NCI-H2227 treated with DMSO at 0.1 percent for 48 hours (cell line): ENCODE results near the gene KRTAP12-2.
"Not testable (repeated sequence)": the region's sequence is repeated elsewhere in the genome, so short reads cannot be mapped to it uniquely, and the experiment has no call there.

Experiments used
- DNase-seq: peaks from one replicate; lab custom pipeline; 2025; lab: John Stamatoyannopoulos, UW

KRTAP12-2 gene

DNA sequence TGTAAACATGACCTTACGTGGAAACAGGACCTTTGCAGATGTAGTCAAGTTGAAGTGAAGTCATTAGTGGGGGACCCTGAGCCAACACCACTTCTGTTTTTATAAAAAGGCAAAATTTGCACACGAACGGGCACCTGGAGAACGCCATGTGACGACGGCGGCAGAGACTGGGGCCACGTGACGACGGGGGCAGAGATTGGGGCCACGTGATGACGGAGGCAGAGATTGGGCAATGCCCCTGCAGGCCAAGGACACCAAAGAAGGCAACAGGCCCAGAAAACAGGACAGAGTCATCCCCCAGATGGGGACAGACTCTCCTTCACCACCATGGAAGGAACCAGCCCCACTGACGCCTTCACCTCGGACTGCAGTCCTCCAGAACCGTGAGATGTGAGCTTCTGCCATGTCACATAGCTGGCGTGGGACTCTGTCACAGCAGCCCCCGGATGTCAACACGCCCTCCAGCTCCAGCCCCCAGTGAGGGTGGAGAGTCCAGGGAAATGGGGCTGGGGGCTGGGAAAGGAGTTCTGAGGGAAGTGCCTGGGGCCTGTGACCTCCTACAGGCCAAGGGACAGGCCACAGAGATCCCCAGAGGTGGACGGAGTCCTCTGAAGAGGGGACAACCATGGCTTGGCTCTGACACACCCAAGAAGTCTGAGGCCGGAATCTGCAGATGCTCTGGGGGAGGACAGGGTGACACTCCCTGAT lies 16.3 kb downstream of the KRTAP12-2 start:
- no peak for DNase-seq

DNA sequence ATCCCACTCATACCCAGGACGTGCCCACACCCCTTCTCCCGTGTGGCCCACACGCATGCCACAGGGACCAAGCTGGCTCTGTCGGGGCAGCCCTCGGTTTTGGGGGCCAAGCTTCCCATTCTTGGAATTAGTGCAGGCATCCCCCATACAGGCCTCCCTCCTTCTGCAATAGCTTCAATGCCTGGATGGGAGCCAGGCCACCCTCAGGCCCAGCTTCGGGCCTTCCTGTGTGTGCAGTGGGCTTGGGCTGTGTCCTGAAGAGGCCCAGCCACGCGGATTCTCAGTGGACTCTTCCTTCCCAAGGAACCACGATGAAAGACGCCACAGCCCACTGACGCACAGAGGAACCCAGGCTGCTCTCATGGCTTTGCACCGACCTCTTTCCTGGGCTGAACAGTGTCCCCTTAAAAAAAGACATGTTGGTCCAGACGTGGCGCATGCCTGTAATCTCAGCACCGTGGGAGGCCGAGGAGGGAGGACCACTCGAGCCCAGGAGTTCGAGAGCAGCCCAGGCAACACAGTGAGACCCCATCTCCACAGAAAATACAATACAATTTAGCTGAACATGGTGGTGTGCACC lies 17.1 kb downstream of the KRTAP12-2 start:
- DNase-seq: no peak

DNA sequence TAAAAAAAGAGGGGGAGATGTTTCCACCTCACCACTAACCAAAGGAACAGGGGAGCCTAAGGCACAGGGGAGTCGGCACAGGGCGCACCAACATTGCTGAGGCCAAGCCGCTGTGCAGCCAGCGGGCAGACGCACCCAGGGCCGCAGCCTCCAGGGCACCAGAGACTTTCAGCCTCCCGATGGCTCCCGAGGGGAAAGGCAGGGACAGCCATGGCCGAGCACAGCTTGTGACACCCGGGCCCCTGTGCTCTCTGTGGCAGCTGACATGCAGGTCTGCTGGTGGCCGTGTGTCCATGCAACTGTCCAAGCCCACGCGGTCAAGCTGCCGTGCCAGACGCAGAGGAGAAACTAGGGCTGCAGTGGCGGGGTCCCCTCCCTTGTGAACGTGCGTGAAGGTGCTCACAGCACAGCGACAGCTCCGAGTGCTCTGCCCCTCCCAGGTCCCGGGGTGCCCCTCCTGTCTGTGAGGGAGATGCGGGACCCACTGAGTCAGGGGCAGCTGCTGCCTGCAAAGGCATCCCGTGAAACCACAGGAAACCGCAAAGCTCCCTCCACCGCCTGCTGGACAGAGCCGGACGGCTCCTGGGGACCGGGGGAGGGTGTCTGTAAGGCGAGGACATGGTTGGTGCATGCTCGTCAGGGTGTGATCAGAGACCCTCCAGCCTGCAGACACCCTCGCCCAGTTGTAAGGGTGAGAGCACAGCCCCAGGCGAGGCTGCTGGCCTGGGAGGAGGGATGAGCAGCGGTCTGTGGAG lies 18.0 kb downstream of the KRTAP12-2 start:
- no peak for DNase-seq

DNA sequence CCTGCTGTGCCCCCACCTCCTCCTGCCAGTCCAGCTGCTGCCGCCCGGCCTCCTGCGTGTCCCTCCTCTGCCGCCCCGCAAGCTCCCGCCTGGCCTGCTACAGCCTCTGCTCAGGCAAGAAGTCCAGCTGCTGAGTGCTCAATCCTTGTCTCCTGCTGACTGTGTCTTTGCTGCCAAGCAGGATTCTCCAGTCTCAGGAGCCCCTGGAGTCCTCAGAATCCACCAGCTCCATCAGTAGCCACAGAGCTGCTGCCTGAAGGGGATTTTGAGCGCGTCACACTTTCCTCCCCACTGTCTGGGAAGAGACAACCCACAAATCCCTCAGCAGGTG lies 19.5 kb downstream of the KRTAP12-2 start:
- DNase-seq: no peak

DNA sequence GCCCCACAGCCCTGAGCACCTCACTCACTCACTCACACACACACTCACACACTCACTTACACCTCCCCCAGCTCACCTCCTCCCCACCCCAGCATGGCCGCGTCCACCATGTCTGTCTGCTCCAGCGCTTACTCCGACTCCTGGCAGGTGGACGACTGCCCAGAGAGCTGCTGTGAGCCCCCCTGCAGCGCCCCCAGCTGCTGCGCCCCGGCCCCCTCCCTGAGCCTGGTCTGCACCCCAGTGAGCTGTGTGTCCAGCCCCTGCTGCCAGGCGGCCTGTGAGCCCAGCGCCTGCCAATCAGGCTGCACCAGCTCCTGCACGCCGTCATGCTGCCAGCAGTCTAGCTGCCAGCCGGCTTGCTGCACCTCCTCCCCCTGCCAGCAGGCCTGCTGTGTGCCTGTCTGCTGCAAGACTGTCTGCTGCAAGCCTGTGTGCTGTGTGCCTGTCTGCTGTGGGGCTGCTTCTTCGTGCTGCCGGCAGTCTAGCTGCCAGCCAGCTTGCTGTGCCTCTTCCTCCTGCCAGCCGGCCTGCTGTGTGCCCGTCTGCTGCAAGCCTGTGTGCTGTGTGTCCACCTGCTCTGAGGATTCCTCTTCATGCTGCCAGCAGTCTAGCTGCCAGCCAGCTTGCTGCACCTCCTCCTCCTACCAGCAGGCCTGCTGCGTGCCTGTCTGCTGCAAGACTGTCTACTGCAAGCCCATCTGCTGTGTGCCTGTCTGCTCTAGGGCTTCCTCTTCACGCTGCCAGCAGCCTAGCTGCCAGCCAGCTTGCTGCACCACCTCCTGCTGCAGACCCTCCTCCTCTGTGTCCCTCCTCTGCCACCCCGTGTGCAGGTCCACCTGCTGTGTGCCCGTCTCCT lies 20.1 kb downstream of the KRTAP12-2 start, which contains the start of gene KRTAP10-11:
TSS of gene KRTAP10-11 (plus strand) at position 49 of the 856 bp plus-strand sequence. CDS start at position 94, 45 bp downstream.
- not testable (repeated sequence) for DNase-seq

DNA sequence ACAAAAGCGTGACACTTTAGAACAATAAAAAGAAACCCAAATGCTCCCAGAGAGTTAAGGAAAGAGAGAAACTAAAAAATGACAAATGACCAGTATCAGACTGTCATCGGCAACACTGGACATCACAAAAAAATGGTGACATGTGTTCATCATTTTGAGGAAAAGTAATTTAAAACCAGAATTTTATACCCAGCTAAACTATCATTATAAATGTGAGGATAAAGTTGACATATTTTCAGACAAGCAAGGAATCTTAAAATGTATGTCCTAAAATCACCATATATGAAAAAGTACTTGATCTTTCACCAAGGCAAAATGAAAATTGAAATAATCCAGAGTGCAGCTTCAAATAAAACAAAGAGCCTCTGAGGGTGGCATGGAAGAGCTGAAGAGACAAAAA lies 21.8 kb downstream of the KRTAP12-2 start:
- no peak for DNase-seq

DNA sequence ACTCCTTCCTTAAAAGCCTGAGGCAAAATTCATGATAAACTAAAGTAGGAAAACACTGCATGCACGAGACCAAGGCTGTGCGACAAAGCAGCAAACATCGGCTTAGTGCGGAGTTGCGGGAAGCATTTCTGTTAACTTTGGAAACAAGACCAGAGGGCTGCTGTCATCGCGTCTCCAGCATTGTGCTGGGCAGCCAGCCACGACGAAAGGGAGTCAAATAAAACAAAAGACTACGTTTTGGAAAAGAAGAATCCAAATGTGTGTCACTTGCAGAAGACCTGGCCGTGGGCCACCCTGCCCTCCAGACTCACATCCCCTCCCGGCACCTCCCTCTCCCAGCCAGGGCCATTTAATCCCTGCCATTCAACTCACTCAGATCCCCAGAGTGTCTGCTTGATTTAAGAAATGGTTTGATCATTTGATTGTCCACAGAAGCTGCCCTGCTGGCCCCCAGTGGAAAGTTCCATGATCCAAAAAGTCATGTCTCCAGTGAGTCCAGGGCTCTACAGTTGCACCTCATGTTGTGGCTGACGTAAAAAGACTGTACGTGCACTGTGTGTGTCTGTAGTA lies 22.9 kb downstream of the KRTAP12-2 start:
- no peak for DNase-seq

DNA sequence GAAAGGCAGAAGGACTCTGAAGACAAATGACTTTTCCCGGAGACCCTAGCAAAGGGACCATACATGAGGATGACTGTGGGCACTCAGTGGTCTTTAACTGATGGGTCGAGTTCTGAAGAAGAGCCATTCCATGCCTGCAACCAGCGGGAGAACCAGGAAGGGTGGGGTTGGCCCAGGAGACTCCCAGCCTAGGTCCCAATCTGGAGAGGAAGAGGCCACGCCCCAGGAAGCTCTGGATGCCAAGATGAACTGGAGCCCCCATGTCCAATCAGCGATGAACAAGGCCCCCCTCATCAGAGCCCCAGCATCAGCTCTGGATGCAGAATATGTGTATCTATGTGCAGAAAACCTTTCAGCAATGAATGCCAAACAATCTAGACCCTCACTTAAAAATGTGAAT lies 26.0 kb downstream of the KRTAP12-2 start:
- DNase-seq: no peak

DNA sequence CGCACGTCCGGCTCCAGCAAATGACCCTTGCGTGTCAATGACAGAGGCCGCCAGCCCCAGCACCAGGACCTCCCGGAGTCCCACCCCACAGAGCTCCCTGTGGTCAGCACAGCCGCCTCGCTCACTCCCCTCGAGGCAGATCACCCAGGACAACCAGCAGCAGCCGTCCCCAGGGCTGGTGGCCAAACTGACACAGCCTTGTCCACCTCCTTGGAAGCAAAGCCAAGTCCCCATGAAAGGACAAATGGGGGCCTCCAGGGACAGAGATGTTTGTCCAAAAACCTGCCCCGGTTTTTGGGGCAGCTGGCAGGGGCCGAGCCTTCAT lies 27.4 kb downstream of the KRTAP12-2 start:
- DNase-seq: no peak

DNA sequence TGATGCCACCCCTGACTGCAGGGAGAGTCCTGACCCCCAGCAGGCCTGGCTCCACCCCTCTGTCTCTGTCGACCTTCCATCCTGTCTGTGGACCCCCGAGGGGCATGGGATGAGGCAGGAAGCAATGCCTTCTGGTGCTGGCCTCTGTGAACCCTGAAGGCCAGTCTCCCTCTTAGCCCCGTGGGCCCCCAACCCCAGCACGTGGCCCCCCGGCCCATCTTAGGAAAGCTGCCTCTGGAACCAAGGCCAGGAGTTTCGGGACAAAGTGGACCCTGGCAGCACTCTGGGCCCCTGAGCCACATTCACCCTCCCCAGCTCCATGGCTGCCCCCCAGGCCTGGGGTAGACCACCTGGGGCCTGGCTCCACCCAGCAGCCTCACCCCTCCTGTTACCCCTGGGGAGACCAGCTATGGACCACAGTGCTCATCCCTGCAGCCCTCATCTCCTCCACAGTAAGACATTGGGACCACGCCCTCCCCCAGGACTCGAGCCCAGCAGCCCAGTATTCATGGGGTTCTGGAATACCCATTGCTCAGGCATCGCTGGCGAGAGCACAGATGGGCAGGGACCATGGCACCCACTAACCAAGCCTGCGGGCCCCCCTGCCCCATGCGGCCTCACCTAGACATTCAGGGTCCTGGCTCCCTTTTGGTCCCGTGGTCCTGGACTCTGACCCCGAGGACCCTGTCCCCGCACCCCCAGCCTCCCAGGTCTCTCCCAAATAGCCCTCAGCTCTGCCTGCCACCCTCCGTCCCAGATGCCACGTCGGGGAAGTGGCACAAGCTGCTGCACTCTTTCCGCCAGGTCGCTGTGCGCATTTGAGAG lies 28.0 kb downstream of the KRTAP12-2 start:
- not testable (repeated sequence) for DNase-seq

DNA sequence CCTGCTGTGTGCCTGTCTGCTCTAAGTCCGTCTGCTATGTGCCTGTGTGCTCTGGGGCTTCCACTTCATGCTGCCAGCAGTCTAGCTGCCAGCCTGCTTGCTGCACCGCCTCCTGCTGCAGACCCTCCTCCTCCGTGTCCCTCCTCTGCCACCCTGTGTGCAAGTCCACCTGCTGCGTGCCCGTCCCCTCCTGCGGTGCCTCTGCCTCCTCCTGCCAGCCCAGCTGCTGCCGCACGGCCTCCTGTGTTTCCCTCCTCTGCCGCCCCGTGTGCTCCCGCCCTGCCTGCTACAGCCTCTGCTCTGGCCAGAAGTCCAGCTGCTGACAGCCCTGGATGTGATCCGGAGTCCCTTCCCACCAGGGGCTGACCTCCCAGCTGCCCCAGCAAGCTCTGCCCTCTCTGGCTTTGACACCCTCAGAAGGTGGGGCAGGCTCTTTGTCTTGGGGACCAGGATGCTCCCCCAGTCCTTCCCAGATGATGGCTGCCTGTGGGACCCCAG lies 28.8 kb downstream of the KRTAP12-2 start:
- DNase-seq: not testable (repeated sequence)

DNA sequence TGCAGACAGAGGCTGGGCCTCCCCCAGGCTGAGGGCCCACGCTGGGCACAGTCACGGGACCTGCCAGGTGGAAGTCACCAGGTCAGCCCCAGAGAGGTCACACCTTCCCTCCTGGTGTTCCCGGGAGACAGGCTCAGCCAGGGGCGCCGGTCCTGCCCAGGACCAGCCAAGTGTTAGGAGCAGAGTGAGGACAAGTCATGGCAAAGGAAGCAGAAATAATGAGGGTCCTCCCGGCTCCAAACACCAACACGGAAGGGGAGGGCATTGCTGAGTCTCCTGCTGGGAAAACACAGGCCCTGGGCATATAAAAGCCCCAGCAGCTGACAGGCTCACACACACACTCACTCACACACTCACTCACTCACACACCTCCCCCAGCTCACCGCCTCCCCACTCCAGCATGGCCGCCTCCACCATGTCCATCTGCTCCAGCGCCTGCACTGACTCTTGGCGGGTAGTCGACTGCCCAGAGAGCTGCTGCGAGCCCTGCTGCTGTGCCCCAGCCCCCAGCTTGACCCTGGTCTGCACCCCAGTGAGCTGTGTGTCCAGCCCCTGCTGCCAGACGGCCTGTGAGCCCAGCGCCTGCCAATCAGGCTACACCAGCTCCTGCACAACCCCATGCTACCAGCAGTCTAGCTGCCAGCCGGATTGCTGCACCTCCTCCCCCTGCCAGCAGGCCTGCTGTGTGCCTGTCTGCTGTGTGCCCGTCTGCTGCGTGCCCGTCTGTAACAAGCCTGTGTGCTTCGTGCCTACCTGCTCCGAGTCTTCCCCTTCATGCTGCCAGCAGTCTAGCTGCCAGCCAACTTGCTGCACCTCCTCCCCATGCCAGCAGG lies 29.5 kb downstream of the KRTAP12-2 start, which contains the start of gene KRTAP10-10:
TSS of gene KRTAP10-10 (plus strand) at position 339 of the 833 bp plus-strand sequence. CDS start at position 401, 62 bp downstream.
- DNase-seq: peak; percentile 80

DNA sequence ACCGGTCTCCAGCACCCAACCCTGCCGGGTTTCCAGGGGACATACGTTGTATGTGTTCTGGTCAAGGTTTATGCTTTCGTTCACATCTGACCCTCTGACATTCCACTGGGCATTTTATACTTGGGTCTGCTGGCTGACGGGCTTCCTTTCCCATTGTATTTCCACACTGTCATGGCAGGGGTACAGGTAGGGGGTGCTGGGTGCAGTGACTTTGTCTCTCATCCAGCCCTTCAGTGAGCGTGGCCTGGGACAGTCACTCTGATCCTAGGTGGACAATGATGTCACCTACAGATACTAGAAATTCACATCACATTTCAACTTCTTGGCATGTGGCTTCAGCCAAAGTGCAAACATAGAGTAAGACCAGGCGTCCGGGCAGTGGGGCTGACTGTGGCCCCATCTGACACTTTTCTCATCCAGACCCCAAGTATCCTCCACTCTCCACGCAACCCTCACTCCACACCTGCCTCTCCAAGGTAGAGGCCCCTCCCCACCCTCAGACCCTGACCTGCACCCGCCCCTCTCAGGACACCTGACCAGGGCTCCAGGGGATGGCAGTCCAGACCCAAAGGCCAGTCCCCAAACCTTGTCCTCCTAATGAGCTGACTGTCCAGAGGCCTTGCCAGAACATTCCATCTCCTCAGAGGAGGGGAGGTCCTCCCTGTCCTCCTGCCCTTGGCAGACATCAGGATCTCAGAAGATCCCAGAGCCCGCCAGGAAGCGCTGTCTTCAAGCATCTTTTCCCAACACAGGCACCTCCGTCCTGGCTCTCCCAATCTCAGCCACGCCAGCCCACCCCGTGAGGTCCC lies 30.3 kb downstream of the KRTAP12-2 start:
- no peak for DNase-seq

DNA sequence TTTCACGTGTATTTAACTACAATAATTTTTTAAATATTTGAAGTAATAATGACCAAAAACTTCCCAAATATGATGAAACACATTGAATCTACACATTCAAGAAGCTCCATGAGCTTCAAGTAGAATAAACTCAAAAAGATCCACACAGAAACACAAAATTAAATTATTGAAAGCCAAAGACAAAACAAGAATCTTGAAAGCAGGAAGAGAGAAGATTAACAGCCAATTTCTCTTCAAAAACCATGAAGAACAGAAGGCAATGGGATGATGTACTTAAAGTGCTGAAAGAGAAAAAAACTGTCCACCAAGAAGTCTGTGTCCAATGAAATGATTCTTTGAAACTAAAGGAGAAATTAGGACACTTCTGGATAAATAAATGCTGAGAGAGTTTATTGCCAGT lies 34.7 kb downstream of the KRTAP12-2 start:
- no peak for DNase-seq

DNA sequence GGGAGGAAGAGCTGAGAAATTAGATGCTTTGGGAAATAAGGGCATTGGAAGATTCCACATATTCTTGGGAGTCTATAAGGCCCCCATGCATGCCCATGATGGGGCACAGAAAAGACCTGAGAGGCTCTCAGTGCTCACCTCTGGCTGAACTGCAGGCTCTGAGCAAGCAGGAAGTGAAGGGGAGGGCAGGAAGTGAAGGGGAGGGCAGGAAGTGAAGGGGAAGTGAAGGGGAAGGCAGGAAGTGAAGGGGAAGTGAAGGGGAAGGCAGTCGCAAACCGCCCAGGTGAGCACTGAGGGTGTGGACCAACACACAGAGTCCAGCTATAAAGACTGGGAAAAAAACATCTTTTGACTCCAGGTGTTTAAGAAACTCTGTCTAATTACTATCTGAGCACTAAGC lies 36.3 kb downstream of the KRTAP12-2 start:
- no peak for DNase-seq

DNA sequence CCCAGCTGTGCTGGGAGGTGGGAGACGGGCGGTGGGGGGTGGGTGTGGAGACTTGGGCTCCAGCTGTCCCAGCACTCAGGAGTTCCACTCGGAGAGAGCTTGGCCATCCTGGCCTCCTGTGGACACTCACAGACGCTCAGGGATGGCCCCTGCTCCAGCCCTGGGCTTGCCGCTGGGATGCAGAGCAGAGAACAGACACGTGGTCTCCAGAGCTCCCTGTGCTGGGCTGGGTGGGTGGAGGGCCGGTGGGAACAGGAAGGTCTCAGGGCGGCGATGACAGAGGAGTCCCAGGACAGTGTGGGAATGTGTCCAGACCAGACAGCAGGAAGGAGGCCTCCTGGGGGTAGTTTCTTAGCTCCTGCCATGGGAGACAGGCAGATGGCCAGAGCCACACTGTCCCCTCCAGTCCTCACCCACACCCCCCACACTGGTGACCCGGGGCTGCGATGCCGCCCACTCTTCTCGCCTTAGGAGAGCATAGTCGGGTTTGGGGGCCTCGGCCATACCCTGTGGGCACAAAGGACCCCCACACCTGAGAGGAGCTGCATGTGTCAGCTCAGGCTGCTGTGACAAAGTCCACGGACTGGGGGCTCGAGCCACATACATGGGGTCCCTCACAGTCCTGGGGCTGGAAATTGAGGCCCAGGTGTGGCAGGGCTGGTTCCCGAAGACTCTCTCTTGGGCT lies 37.9 kb downstream of the KRTAP12-2 start:
- DNase-seq: no peak

DNA sequence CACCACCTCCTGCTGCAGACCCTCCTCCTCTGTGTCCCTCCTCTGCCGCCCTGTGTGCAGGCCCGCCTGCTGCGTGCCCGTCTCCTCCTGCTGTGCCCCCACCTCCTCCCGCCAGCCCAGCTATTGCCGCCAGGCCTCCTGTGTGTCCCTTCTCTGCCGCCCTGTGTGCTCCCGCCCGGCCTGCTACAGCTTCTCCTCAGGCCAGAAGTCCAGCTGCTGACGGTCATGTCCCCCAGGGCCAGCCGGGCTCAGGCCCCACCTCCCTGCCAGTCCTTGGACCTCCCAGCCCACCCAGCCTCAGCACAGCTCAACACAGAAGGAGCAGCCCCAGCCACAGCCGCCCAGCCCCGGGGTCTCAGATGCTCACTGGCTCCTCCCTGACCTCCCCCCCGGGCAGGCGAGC lies 38.9 kb downstream of the KRTAP12-2 start:
- DNase-seq: not testable (repeated sequence)

DNA sequence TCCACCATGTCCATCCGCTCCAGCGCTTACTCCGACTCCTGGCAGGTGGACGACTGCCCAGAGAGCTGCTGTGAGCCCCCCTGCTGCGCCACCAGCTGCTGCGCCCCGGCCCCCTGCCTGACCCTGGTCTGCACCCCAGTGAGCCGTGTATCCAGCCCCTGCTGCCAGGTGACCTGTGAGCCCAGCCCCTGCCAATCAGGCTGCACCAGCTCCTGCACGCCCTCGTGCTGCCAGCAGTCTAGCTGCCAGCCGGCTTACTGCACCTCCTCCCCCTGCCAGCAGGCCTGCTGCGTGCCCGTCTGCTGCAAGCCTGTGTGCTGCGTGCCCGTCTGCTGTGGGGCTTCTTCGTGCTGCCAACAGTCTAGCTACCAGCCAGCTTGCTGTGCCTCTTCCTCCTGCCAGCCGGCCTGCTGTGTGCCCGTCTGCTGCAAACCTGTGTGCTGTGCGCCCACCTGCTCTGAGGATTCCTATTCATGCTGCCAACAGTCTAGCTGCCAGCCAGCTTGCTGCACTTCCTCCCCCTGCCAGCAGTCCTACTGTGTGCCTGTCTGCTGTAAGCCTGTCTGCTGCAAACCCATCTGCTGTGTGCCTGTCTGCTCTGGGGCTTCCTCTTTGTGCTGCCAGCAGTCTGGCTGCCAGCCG lies 39.4 kb downstream of the KRTAP12-2 start:
- DNase-seq: not testable (repeated sequence)
